ENCODE data around the gene VPS25.

DNA sequence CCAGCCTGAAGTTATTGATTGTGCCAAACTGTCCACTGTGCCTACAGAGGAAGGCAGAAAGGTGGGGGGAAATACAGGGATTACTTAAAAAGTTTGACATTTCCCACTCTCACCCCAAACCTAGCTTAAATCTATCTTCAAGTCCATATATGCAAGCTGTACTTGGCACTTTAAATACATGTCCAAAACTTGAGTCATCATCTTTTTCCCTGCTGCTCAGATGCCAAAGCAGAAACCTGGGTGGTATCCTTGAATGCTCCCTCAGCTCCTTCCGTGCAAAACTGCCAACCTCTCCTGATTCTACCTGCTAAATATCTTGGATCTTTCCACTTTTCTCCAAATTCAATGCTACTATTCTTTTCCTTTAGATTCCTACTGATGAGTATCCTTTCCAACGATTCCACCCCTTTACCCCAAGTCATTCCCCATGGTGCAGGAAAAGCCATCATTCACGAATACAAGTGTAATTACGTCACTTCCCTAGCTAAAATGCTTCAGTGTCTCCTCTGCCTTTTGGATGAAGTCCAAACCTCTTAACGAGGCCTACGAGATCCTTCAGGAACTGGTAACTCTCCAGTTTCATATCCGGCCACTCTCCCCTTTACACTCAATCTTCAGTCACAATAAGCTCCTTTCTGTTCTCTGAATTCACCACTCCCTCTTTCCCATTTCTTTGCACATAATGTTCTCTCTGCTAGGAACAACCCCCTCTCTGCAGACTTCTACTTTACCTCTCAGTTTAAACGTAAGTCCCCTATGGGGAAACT lies 41.6 kb downstream of the VPS25 start:
- TF ChIP-seq E2F5 (CRISPR knock-in tag; IDR thresholded peaks at IDR 0.05): no peak
- no peak for TF ChIP-seq CHD2 (IDR thresholded peaks at IDR 0.05; ENCODE audit: low read depth, low read length)
- no peak for TF ChIP-seq ZNF696 (CRISPR knock-in tag; conservative IDR thresholded peaks at IDR 0.05)
- no peak for TF ChIP-seq ZNF609 (CRISPR knock-in tag; IDR thresholded peaks at IDR 0.05; ENCODE audit: borderline replicate concordance)
- TF ChIP-seq CTCF (IDR thresholded peaks at IDR 0.05 in 2 of 3, conservative IDR thresholded peaks at IDR 0.05 in 1 of 3; ENCODE audit: insufficient read depth in 2 of 3, low read depth in 1 of 3, low read length in 3 of 3): no peak
- no peak for TF ChIP-seq NR3C1 (CRISPR knock-in tag; IDR thresholded peaks at IDR 0.05)
